Stimulated activated naive CD4-positive, alpha-beta T cell (primary cell): ENCODE measurements around the gene MAP4K1.
"Not testable (repeated sequence)": the region's sequence is repeated elsewhere in the genome, so short reads cannot be mapped to it uniquely, and the experiment has no call there.

Experiments
- DNase-seq, 6 experiments: peaks; one replicate each; lab custom pipeline; 2025; lab: John Stamatoyannopoulos, UW

Gene MAP4K1

GRCh38 chr19:38624822-38625221, 7.1 kb upstream of the MAP4K1 start:
- no peak for DNase-seq

GRCh38 chr19:38619361-38620174, 1.8 kb upstream of the MAP4K1 start:
- DNase-seq = no peak

GRCh38 chr19:38618590-38619360, 1.0 kb upstream of the MAP4K1 start, which contains the start of gene EIF3K:
TSS of gene EIF3K (plus strand) at chr19:38619188. CDS start at chr19:38619269, 81 bp downstream.
- peak; percentile 92 to 97 (median 96) for DNase-seq

- DNase-seq = peak in 1 of 6 experiments; percentile 31
These were observed 430 bp downstream of the MAP4K1 start for GRCh38 chr19:38617283-38617763.

GRCh38 chr19:38616265-38616664, 1.5 kb downstream of the MAP4K1 start:
- no peak for DNase-seq

GRCh38 chr19:38615007-38615581, 2.7 kb downstream of the MAP4K1 start:
- no peak for DNase-seq

GRCh38 chr19:38614289-38614688, 3.5 kb downstream of the MAP4K1 start:
- DNase-seq = no peak

- DNase-seq = no peak
These were observed 11.6 kb downstream of the MAP4K1 start for GRCh38 chr19:38606131-38606530.

- DNase-seq = not testable (repeated sequence)
These were observed 14.9 kb downstream of the MAP4K1 start for GRCh38 chr19:38602856-38603255.

GRCh38 chr19:38599722-38600121, 18.0 kb downstream of the MAP4K1 start:
- DNase-seq = no peak

- no peak for DNase-seq
These were observed 20.7 kb downstream of the MAP4K1 start for GRCh38 chr19:38597075-38597474.

- DNase-seq = no peak
These were observed 21.4 kb downstream of the MAP4K1 start for GRCh38 chr19:38596057-38596981.

- DNase-seq = no peak
These were observed 24.8 kb downstream of the MAP4K1 start for GRCh38 chr19:38592940-38593339.

GRCh38 chr19:38588041-38588440, 29.7 kb downstream of the MAP4K1 start:
- DNase-seq = no peak

- DNase-seq = no peak
These were observed 30.2 kb downstream of the MAP4K1 start for GRCh38 chr19:38587562-38587961.

- no peak for DNase-seq
These were observed 33.8 kb downstream of the MAP4K1 start for GRCh38 chr19:38583985-38584305.

GRCh38 chr19:38583219-38583984, 34.4 kb downstream of the MAP4K1 start:
- DNase-seq = no peak

- no peak for DNase-seq
These were observed 37.7 kb downstream of the MAP4K1 start for GRCh38 chr19:38580080-38580479.

- not testable (repeated sequence) for DNase-seq
These were observed 38.4 kb downstream of the MAP4K1 start for GRCh38 chr19:38579304-38579703.

- DNase-seq = no peak
These were observed 39.9 kb downstream of the MAP4K1 start for GRCh38 chr19:38577826-38578225.

GRCh38 chr19:38571682-38572081, 46.1 kb downstream of the MAP4K1 start:
- DNase-seq = no peak
